Activated CD8-positive, alpha-beta memory T cell treated with anti-CD3 and anti-CD28 coated beads for 1 hour (primary cell): Measurements from ENCODE around the gene TMEM106C.

Experiments used
- DNase-seq, 2 donors: peaks; one replicate each; pipeline ENCODE4 v3.0.0-alpha.2; 2020; ENCODE audit warnings: low read depth in 1 of 2; ENCODE audit errors: extremely low read depth in 1 of 2

TMEM106C gene

DNA sequence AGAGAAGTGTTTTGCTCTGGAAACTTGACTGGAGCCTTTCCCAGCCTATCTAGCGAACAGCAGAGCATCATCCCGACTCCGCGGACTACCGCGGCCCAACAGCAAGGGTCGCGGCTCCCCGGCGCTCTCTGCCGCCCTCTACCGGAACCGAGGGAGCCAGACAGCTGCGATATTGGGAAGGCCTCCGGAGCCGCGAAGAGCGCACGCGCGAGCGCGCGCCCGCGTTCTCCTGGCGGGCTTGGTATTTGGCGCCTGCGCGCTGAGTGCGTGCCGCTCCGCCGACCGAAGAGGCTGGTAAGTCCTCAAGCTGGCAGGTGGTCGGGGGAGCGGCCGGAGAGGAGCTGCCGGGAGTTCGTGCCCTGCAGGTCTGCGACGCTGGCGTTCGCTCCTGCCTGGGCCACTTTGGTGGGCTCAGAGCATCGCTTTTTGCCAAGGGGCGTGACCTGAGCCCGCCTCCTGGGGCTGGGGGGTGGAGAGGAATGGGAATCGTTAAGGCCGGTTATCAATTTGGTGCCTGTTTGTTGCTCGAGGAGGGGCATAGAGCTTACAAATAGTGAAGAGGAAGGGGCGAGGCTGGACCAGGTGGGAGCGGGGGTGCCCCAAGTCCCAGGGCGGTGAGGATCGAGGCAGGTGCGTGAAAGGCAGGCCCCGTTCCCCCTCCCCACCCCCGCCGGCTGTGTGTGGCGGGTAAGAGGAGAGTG, at the start of gene TMEM106C:
TMEM106C (plus strand) TSS at position 257 of the 701 bp plus-strand sequence. CDS start 641 bp downstream, outside the sequence.
- DNase-seq: peak; percentile 72 to 87

GRCh38 chr12:47920913-47921312, 42.5 kb upstream of the TMEM106C start:
- DNase-seq: no peak

DNA sequence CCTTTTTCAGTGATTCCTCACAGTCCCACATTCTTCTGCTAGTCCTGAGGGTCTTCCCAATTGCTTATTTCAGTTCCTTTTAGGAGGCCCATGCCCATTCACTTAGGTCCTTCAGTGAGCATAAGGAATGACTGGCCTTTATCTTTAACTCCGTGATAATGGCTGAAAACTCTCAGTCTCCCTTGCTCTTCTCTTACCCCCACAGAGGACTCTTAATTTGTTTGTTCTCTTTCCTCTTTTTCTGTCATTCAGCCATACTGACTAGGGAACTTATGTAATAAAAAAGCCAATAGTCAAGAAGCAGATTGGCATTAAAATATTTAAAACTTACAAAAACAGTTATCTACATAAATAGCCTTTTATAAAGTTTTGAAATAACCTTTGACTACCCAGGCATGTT, 41.5 kb upstream of the TMEM106C start:
- no peak for DNase-seq

- DNase-seq: no peak
Observed at GRCh38 chr12:47927346-47927745, 36.0 kb upstream of the TMEM106C start.

- no peak for DNase-seq
Observed at GRCh38 chr12:47930634-47931033, 32.8 kb upstream of the TMEM106C start.

- no peak for DNase-seq
Observed at GRCh38 chr12:47931187-47931586, 32.2 kb upstream of the TMEM106C start.

DNA sequence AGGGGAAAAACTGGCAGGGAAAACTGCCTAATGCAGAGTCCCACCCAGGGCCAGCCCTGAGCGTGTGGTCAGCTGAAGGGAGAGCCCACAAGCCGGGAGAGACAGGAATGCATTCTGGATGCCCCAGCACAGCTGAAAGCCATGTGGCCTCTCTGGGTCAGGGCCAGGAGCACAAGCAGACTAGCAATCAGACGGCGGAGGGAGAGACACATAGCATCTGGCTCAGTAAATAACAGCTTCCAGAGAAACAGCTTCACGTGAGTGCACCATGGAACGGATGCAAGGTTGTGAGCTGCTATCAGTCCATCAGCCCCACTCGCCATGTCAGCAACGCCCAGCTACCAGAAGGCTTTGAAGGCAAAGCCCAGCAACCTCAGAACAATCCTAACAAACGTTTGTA, 28.2 kb upstream of the TMEM106C start:
- no peak for DNase-seq

- DNase-seq: no peak
Observed at GRCh38 chr12:47938093-47938492, 25.3 kb upstream of the TMEM106C start.

- DNase-seq: no peak
Observed at GRCh38 chr12:47938594-47938993, 24.8 kb upstream of the TMEM106C start.

- no peak for DNase-seq
Observed at GRCh38 chr12:47939009-47939601, 24.3 kb upstream of the TMEM106C start.

GRCh38 chr12:47940773-47941474, 22.5 kb upstream of the TMEM106C start:
- DNase-seq: no peak

GRCh38 chr12:47941475-47941780, 22.0 kb upstream of the TMEM106C start:
- DNase-seq: no peak

GRCh38 chr12:47941871-47942613, 21.4 kb upstream of the TMEM106C start:
- DNase-seq: peak; percentile 12 to 31

GRCh38 chr12:47942614-47943225, 20.7 kb upstream of the TMEM106C start:
- DNase-seq: no peak

- no peak for DNase-seq
Observed at GRCh38 chr12:47943623-47944340, 19.6 kb upstream of the TMEM106C start.

- DNase-seq: no peak
Observed at GRCh38 chr12:47944685-47945340, 18.6 kb upstream of the TMEM106C start.

GRCh38 chr12:47945341-47945728, 18.1 kb upstream of the TMEM106C start:
- DNase-seq: no peak

- no peak for DNase-seq
Observed at GRCh38 chr12:47946413-47947323, 16.7 kb upstream of the TMEM106C start.

DNA sequence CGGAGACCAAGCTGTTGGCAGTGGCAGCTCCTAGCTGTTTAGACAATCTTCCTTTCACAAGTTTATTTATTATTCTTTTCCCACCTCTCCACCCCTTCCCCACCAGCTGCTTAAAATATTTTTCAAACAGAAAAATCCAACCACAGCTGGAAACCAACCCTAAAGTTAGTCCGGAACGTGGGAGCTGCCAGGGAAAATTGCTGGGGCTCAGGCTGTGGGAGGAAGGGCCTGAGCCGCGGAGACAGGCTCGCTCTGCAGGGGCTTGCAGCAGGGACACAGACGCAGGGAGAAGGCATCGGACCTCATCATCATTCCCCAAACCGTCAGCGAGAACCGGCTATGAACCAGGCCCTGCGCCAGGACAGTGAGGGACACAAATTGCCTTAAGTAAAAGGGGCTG, 16.1 kb upstream of the TMEM106C start:
- DNase-seq: no peak
